HG03460 (cell line): ENCODE measurements around the gene ELP5.

Experiments
- ATAC-seq: cut with Tn5 transposase; IDR thresholded peaks from one replicate; pipeline ENCODE4 v1.9.1; 2021; ENCODE audit not compliant: unreplicated experiment

The ELP5 gene

DNA sequence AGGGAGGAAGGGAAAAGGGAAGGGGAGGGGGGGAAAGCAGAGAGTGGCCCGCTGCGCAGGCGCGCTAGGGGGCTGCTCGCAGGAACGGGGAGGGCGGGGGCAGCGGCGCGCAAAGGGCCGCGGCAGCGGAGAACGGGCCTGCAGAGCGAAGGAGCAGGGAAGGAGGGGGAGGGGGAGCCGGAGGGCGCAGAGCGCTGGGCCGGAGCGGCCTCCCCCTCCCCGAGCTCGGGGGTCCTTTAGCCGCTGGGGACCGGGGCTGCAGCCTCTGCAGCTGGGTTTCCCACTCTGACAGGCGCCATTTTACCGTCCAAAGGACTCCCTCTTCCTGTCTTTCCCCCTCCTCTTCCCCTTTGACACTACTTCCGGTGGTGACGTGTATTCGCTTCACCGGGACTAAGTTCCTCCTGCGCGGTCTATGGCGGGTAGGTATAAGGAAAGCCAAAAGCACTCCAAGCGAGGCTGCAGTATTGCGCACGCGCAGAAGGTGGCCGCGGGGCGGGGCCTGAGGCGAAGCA is 297 bp upstream of the ELP5 start, which contains the start of gene CTDNEP1:
CTDNEP1 (minus strand) TSS at position 74 of the 515 bp plus-strand sequence. CDS start 438 bp downstream, outside the sequence.
- peak; percentile 82 for ATAC-seq

DNA sequence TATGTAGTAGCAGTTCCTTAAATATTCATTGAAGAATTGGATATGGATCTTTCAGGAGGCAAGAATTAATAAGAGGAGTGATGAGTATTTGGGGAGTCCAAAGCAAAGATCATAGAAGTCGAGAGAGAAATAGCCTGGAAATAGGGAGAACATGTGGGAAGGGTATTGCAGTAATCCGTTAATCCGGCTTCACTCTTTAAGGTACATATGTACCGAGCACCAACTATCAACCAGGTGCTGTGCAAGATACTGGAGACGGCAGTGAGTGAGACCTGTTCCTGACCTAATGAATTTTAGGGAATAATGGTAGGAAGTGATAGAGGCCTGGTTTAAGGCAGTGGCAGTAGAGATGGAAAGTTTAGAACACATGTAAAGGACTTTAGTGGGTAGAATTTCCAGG is 1.1 kb downstream of the ELP5 start:
- ATAC-seq = no peak

DNA sequence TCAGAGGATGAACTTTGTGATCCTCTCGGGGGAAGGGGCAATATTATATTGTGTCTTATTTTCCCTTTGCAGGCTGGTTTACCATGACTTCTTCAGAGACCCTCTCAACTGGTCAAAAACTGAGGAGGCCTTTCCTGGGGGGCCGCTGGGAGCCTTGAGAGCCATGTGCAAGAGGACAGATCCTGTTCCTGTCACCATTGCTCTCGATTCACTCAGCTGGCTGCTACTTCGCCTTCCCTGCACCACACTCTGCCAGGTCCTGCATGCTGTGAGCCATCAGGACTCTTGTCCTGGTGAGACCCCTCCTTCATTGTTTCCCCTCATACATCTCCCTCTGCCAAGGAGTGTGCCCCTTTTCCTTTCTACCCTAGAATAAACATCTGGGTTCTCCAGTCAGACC is 2.5 kb downstream of the ELP5 start:
- ATAC-seq = no peak

DNA sequence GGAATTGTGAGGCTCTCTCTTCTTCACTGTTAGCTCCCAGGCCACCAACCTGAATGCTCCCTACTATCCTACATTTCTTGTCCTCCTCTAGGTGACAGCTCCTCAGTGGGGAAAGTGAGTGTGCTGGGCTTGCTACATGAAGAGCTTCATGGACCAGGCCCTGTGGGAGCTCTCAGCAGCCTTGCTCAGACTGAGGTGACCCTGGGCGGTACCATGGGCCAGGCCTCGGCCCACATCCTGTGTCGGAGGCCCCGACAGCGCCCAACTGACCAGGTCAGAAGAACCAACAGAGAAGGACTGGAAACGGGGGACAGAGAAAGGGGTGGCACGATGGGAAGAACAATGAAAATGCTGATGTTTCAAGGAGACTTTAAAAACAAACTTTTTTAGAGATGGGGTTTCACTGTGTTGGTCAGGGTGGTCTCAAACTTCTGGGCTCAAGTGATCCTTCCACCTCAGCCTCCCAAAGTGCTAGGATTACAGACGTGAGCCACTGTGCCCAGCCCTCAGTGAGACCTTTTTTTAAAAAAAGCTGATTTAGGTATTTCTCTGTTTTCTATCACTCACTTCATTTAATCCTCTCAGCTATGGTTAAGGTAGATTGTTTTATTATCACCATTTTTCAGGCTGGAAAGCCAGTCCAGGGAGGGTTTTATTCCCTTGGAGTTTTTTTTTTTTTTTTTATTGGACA is 4.9 kb downstream of the ELP5 start:
- no peak for ATAC-seq

DNA sequence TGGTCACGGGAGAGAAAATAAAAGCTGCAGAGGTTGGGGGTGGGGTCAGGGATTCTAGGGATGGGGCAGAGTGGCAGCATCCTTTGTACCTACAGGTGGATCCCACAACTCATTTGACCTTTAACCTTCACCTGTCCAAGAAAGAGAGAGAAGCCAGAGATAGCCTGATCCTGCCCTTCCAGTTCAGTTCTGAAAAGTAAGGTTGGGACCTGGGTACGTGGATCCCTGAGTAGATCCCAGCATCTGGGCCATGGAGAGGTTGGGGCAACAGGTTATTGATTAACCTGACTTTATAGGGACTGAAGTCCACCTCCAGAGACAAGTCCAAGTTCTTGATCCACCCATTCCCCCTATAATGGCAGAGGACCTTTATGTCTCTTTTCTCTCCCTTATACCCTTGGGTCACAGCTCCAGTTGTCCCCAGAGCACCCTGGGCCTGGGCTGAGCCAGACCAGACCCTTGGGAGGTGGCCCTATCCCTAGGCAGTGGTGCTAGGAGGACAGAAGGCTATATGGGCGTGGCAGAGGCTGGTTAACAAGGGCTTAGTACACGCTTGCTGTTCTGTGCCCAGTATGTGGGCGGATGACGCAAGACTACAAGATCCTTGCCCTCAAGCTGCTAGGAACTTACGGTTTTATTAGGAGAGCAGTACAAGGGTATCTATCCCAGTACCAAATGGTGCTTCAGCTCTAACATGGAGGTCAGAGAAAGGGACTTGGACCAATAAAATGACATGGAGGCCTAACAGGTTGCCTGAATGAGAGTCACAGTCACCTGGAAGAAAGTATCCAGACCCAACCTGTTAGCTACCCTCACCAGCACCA is 6.9 kb downstream of the ELP5 start:
- no peak for ATAC-seq

DNA sequence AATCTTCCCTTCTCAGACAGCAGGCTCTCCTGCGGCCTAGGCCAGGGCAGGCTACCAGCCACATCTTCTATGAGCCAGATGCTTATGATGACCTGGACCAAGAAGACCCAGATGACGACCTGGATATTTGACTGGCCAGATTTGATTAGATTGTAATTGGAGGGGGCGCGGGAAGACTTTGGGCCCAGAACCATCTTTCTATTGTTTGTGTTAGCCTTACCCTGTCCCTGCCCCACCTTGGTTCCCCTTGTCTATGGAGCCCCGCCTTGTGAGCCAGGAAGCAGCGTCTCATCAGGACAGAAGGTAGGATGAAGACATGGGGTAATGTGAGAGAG is 7.5 kb downstream of the ELP5 start:
- no peak for ATAC-seq

DNA sequence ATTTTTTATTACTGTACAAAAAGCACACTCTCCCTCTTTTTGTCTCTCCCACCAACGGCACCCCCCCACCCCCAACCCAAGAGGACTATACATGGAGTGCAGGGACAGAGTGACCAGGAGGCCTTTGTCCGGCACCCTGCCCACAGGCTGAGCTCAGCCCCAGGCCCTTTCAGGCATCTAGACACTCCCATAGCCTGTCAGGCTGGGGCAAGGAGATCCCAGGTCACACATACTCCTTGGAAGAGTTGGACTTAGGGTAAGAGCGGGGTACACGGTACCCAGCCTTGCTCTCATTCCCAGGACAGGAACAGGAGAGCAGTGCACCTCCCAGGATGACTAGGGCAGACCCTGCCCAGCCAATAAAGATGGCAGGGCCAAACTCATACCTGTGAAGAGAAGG is 8.1 kb downstream of the ELP5 start:
- ATAC-seq = no peak

DNA sequence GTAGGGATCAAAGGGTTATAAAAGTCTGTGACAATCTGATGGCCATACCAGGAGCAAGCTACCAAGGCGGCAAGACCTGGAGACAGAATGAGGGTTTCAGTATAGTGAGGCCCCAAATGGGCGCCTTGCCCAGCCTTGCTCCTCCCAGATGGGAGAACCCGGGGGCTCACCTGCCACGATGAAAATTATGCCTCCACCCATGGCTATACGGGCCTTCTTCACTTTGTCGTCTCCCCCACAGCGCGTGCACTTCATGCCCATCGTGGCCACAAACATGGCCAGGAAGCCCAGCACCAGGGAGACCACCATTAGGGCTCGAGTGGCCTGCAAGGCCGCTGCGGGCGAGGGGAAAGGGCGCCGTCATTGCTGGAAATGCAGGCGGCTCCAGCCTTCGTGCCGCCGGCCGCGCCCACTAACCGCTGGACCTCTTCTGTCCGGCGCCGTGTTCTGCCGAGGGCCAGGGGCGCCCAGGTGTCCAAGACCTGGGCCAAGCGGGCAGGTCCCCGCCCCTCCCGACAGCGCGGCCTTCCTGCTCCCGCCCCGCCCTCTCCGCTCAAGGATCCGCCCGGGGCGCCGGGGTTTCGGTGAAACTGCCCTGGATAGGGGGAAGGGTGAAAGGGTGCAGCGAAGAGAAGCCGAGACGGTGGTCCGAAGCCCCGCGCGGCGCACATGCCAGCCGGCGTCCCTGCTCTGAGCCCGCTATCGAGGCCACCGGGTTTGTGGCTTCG is 8.8 kb downstream of the ELP5 start:
- no peak for ATAC-seq

DNA sequence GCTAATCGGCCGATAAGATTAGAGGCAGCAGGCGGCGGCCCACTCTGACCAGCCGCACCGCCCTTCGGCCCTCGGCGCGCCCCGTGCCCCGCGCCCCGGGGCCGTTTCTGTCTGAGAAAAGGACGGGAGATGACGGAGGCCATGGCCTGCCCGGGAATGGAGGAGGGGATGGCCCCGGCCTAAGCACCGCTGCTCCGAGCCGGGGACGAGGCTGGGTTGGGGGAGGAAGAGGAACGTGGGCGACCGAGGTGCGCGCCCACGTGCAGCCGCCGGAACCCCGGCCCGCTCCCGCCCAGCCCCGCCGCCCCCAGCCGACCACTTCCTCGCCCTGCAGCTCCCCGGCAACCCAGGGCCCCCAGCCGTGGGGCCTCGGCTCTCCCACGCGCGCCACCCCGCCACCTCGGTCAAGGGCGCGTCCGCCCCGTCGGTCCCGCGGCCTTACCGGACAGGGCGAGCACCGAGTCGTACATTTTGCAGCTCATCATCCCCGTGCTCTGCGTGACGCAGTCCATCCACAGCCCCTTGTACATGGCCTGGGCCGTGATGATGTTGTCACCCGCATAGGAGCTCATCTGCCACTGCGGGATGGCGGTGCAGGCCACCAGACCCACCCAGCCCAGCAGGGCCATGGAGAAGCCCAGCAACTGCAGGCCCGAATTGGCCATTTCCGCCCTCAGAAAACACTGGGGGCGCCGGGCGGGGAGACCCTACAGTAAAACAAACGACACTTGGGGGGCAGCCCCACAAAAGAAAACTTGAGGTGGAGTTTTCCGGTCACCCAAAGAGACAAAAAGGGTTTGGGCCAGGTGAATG is 9.6 kb downstream of the ELP5 start:
- no peak for ATAC-seq

DNA sequence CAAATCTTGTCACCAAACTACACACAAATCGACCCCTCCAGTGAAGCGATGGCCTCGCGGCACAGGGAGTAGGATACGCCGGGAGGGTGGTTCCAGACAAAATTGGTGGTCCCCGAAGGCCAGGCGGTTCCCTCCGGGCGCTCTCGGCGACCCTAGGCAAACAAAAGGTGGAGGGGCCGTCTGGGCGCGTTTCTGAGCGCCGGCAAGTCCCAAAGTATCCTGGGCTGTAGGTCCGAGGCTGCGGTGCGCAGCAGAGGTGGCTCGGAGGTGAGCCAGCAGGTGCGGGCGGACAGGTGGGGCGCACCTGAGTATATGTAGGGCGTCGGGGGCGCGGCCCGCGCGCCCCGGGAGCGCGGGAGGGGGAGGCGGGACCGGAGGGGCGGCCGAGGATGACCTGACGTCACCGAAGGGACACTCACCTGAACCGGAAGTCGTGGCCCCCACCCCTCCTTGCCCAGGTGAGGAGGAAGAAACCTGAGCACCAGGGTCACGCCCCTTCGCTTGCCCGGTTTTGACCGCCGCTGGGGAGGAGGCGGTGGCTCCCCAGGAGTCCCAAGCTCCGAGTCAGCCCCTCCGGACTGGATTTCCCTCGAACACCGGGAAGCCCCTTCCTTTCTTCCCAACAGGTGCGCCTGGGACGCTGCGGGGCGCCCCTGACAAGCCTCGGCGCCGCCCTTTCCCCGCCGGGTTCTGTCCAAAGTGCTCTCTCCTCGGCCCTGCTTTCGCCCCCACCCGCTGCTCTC is 10.3 kb downstream of the ELP5 start, which contains the start of gene CLDN7:
CLDN7 (minus strand) TSS at position 287 of the 743 bp plus-strand sequence. CDS start 435 bp downstream, outside the sequence.
- ATAC-seq = no peak

DNA sequence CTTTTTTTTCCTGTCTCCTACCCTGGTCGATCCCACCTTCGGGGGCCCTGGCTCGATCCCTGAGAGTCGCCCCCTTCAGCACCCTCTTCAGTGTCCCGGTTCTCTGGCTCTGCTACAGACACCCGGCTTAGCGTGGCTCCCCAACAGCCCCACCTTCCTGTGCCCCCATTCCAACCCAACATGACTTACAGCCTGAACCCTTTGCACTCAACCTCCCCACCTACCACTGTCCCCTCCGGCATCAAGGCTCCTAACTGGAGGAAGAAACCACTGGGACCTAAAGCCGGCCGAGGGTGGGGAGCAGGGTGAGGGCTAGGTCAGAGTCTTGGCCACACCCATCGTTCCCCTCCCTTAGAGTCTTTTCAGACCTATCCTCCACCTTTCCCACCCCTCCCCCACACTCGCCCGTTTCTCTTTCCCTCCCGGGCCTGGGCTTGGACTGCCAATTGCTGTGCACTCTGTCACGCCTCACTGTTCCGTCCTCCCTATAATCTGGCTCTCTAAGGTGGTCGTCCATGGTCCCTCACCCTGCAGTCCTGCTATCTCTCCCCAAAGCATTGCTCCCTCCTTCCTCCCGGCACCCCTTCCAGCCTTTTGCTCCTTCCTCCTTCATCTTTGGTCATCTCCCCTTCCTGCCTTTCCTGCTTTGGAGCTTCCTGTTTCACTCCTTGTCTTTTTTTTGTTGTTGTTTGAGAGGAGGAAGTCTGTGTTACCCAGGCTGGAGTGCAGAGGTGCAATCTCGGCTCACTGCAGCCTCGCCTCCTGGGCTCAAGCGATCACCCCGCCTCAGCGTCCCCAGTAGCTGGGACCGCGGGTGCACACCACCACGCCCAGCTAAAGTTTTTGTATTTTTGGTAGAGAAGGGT is 11.2 kb downstream of the ELP5 start:
- ATAC-seq = no peak

DNA sequence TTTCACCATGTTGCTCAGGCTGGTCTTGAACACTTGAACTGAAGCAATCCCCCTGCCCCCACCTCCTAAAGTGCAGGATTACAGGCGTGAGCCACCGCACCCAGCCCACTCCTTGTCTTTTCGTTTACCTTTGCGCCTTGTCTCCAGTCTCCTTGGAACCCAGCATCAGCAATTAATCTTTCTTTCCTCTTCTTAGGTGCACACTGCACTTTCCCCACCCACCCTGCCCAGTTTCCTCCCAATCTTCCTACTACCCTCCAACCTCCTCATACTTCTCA is 11.7 kb downstream of the ELP5 start:
- no peak for ATAC-seq

DNA sequence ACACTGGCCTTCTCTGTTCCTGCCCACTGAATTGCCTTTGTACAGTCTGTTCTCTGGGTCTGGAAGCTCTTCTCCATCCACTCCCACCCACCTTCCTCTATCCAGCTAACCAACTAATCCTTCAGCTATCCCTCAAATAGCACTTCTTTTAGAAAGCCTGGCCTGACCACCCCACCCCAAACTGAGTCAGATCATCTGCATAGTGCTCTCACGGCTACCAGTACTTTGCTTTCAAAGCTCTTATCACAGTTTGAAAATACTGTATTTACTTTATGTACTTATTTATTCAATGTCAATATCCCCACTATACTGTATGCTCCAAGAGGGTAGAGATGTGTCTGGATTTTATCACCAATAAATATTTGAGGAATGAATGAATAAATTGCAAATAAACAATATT is 14.8 kb downstream of the ELP5 start:
- no peak for ATAC-seq

DNA sequence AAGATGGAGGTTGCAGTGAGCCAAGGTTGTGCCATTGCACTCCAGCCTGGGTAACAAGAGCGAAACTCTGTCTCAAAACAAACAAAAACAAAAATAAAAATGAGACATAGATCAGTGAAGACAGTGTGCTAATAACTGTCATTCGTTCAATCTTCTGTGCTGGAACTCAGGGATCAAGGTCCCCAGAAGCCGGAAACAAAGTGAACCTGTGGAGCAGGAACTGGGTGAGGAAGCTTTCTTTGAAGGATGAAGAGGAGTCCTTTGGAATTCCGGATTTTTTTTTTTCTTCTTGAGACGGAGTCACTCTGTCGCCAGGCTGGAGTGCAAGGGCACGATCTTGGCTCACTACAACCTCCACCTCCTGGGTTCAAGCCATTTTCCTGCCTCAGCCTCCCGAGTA is 27.4 kb downstream of the ELP5 start:
- ATAC-seq = no peak

DNA sequence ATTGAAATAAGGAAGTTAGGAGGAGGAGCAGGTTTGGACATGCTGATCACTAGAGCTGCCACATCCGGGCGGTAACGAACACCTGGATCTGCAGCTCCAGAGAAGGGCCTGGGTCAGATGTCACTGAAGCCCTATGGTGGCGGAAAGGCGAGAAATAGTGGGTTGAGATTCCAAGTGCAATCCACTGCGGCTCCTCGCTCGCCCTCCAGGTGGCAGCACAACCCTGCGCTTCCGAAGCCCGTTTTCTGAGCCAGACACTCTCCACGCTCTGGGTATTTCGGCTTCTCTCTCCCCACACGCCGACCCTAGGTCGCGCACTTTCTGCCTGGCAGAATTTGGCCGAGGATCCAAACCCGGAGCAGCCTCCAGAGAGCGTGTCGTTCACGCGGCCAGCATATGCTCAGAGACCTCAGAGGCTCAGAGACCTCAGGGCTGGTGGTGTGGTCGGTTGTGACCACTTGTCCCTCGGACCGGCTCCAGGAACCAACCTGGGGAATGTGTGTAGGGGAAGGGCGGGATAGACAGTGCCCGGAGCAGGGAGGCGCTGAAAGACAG is 28.6 kb downstream of the ELP5 start:
- peak; percentile 68 for ATAC-seq

DNA sequence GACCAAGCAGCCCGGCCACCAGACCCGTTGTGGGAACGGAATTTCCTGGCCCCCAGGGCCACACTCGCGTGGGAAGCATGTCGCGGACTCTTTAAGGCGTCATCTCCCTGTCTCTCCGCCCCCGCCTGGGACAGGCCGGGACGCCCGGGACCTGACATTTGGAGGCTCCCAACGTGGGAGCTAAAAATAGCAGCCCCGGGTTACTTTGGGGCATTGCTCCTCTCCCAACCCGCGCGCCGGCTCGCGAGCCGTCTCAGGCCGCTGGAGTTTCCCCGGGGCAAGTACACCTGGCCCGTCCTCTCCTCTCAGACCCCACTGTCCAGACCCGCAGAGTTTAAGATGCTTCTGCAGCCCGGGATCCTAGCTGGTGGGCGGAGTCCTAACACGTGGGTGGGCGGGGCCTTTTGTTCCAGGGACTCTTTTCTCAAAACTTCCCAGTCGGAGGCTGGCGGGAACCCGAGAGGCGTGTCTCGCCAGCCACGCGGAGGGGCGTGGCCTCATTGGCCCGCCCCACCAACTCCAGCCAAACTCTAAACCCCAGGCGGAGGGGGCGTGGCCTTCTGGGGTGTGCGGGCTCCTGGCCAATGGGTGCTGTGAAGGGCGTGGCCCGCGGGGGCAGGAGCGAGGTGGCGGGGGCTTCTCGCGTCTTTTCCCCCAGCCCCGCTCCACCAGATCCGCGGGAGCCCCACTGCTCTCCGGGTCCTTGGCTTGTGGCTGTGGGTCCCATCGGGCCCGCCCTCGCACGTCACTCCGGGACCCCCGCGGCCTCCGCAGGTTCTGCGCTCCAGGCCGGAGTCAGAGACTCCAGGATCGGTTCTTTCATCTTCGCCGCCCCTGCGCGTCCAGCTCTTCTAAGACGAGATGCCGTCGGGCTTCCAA is 29.3 kb downstream of the ELP5 start, which contains the start of gene SLC2A4:
SLC2A4 (plus strand) TSS at position 645 of the 879 bp plus-strand sequence; CDS start at position 862, 217 bp downstream.
- ATAC-seq = peak; percentile 62

DNA sequence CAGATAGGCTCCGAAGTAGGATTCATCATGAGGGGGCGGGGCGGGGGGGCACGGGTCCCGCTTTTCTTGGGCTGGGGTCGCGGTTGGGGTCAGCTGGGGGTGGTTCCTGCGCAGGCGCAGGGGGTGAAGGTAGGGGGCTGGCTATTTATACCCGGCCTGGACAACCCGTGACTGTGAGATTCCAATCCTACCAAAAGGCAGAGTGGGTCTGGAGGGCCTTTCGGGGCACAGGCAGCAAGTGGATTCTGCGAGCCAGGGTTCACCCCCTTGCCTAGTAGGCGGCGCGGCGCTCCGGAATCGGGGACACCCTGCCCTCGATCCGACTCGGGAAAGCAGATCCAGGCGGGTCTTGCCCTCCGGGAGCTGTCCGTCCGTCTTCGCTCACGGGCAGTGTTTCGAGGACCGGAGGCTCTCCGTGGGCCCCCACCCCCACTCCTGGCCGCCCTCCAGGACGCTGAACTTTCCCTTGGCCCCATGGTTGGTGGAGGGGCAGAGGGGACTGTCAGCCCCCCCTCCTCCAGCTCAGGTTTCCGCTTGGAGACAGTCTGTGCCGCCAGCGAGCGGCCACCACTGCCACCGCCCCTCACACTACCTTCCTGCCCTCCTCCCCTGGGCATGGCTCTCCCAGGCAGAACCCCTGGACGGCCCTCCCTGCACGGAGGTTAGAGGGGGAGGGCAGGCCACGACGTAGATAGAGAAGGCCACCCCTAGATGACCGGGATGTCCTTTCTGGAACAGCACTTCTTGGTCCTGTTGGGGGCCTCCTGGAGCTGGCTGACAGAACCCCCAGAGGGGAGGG is 30.1 kb downstream of the ELP5 start:
- no peak for ATAC-seq
